IgD-negative memory B cell (primary cell): ENCODE data around the gene MT1M. TPM values are rescaled to one million over a fixed set of nuclear protein-coding genes. Genes with fewer than 3 reads are reported as not detected.
A peak's percentile ranks its signal among the peaks of the same experiment; 100 is the strongest.
"Not testable (repeated sequence)": the region's sequence is repeated elsewhere in the genome, so short reads cannot be mapped to it uniquely, and the experiment has no call there.

Source experiments
- H3K27ac Mint-ChIP-seq, 3 donors: one replicate each; pipeline ENCODE4 v1.8.0; 2020 to 2022; ENCODE audit warnings: mild to moderate bottlenecking in 3 of 3, mixed read lengths in 3 of 3, moderate library complexity in 1 of 3
- H3K27me3 Mint-ChIP-seq: one replicate; pipeline ENCODE4 v1.8.0; 2021; ENCODE audit warnings: mixed read lengths
- H3K36me3 Mint-ChIP-seq: one replicate; pipeline ENCODE4 v1.8.0; 2020; ENCODE audit warnings: mild to moderate bottlenecking, mixed read lengths
- H3K4me1 Mint-ChIP-seq, 3 donors: one replicate each; pipeline ENCODE4 v1.8.0; 2020 to 2022; ENCODE audit warnings: mixed read lengths in 3 of 3, mild to moderate bottlenecking in 1 of 3
- H3K4me3 Mint-ChIP-seq, 4 donors: one replicate each; pipeline ENCODE4 v1.8.0; 2020 to 2022; ENCODE audit warnings: mild to moderate bottlenecking in 4 of 4, mixed read lengths in 4 of 4, moderate library complexity in 3 of 4
- H3K9me3 Mint-ChIP-seq, 3 donors: one replicate each; pipeline ENCODE4 v1.8.0; 2020 to 2021; ENCODE audit warnings: mixed read lengths in 3 of 3, mild to moderate bottlenecking in 1 of 3
- polyA plus RNA-seq: library from polyadenylated mRNA; unstranded; fragments of 300-500 nt; fragmentation: Illumina TruSeq; gene quantifications from one replicate; pipeline ENCODE4 v1.2.3, GENCODE V29; 2021

MT1M gene
- polyA plus RNA-seq, 1 donor from 2014 or later, result not detected

GRCh38 chr16:56667581-56668571, 35.4 kb downstream of the MT1M start, which contains the start of gene MT1G:
Gene MT1G, minus strand, starts transcription at chr16:56668065. Its CDS starts 72 bp downstream, at chr16:56667993.
- Mint-ChIP-seq H3K27me3 (peaks cover 54% of the 10 kb centered on the region), H3K36me3 (peaks cover 2% of the 10 kb centered on the region), H3K27ac (no peak within 1 kb of the TSS), H3K4me3 (peak within 1 kb of the TSS in 1 of 4 donors; percentile 65), H3K4me1 (peaks cover 3 to 13% (median 6%) of the 10 kb centered on the region in 3 donors), H3K9me3 (no peaks in the 10 kb centered on the region)

- peaks cover 56% of the 10 kb centered on the region for H3K27me3 Mint-ChIP-seq
- no peak within 1 kb of the TSS for H3K27ac Mint-ChIP-seq
- H3K4me3 Mint-ChIP-seq, result peak within 1 kb of the TSS in 2 of 4 donors; percentile 59 to 85
- H3K36me3 Mint-ChIP-seq, result peaks cover 2% of the 10 kb centered on the region
- peaks cover 0 to 1% (median 0%) of the 10 kb centered on the region in 3 donors for H3K9me3 Mint-ChIP-seq
- peaks cover 2 to 11% (median 3%) of the 10 kb centered on the region in 3 donors for H3K4me1 Mint-ChIP-seq
Observed at GRCh38 chr16:56669005-56669839, 36.8 kb downstream of the MT1M start, which contains the start of gene MT1H. Gene MT1H, plus strand, starts transcription at chr16:56669814. Its CDS starts 71 bp downstream, at chr16:56669885.

- H3K4me3 Mint-ChIP-seq, result peak overlapping the region in 1 of 4 donors; percentile 85
- H3K27ac Mint-ChIP-seq, result no peak overlapping the region
- peaks cover 0 to 2% (median 0%) of the 10 kb centered on the region in 3 donors for H3K9me3 Mint-ChIP-seq
- peaks cover 60% of the 10 kb centered on the region for H3K27me3 Mint-ChIP-seq
- peaks cover 2% of the 10 kb centered on the region for H3K36me3 Mint-ChIP-seq
- H3K4me1 Mint-ChIP-seq, result peaks cover 2 to 11% (median 3%) of the 10 kb centered on the region in 3 donors
Observed at GRCh38 chr16:56669840-56670619, 37.6 kb downstream of the MT1M start.

- Mint-ChIP-seq H3K4me3 (no peak overlapping the region), H3K27ac (no peak overlapping the region), H3K36me3 (peaks cover 2% of the 10 kb centered on the region)
Observed at GRCh38 chr16:56670620-56670934, 38.1 kb downstream of the MT1M start.

GRCh38 chr16:56671691-56672090, 39.2 kb downstream of the MT1M start:
- Mint-ChIP-seq H3K4me1 (peaks cover 3 to 18% (median 6%) of the 10 kb centered on the region in 3 donors), H3K27me3 (peaks cover 54% of the 10 kb centered on the region)
- not testable (repeated sequence) for H3K9me3 Mint-ChIP-seq, H3K27ac Mint-ChIP-seq, H3K4me3 Mint-ChIP-seq, H3K36me3 Mint-ChIP-seq

More at GRCh38 chr16:56670620-56670934, 38.1 kb downstream of the MT1M start:
- peaks cover 63% of the 10 kb centered on the region for H3K27me3 Mint-ChIP-seq
- H3K9me3 Mint-ChIP-seq, result peaks cover 0 to 2% (median 0%) of the 10 kb centered on the region in 3 donors
- peaks cover 3 to 15% (median 4%) of the 10 kb centered on the region in 3 donors for H3K4me1 Mint-ChIP-seq

GRCh38 chr16:56672171-56672570, 39.7 kb downstream of the MT1M start:
- Mint-ChIP-seq H3K27me3 (peaks cover 51% of the 10 kb centered on the region), H3K4me1 (peaks cover 3 to 18% (median 6%) of the 10 kb centered on the region in 3 donors)
- H3K36me3 Mint-ChIP-seq, H3K27ac Mint-ChIP-seq, H3K4me3 Mint-ChIP-seq, H3K9me3 Mint-ChIP-seq: not testable (repeated sequence)

GRCh38 chr16:56672761-56673536, 40.5 kb downstream of the MT1M start:
- H3K27me3 Mint-ChIP-seq, result peaks cover 48% of the 10 kb centered on the region
- no peak overlapping the region for H3K4me3 Mint-ChIP-seq
- no peak overlapping the region for H3K27ac Mint-ChIP-seq
- peaks cover 0 to 2% (median 0%) of the 10 kb centered on the region in 3 donors for H3K9me3 Mint-ChIP-seq
- H3K36me3 Mint-ChIP-seq, result peaks cover 2% of the 10 kb centered on the region
- peaks cover 3 to 18% (median 4%) of the 10 kb centered on the region in 3 donors for H3K4me1 Mint-ChIP-seq

- Mint-ChIP-seq H3K4me3 (no peak overlapping the region), H3K9me3 (peaks cover 0 to 2% (median 0%) of the 10 kb centered on the region in 3 donors), H3K4me1 (peaks cover 3 to 10% (median 4%) of the 10 kb centered on the region in 3 donors), H3K27ac (no peak overlapping the region), H3K36me3 (no peaks in the 10 kb centered on the region), H3K27me3 (peaks cover 40% of the 10 kb centered on the region)
Observed at GRCh38 chr16:56673921-56674320, 41.5 kb downstream of the MT1M start.

GRCh38 chr16:56674570-56674969, 42.1 kb downstream of the MT1M start:
- H3K27ac Mint-ChIP-seq, H3K9me3 Mint-ChIP-seq, H3K4me1 Mint-ChIP-seq, H3K36me3 Mint-ChIP-seq, H3K4me3 Mint-ChIP-seq: not testable (repeated sequence)
- H3K27me3 Mint-ChIP-seq, result peaks cover 35% of the 10 kb centered on the region

GRCh38 chr16:56675685-56676210, 43.3 kb downstream of the MT1M start:
- H3K4me3 Mint-ChIP-seq, result peak overlapping the region in 3 of 4 donors; percentile 6 to 86 (median 70)
- H3K36me3 Mint-ChIP-seq, result no peaks in the 10 kb centered on the region
- H3K27ac Mint-ChIP-seq, result no peak overlapping the region
- peaks cover 25% of the 10 kb centered on the region for H3K27me3 Mint-ChIP-seq
- H3K4me1 Mint-ChIP-seq, result peaks cover 3 to 7% (median 4%) of the 10 kb centered on the region in 3 donors
- H3K9me3 Mint-ChIP-seq, result peaks cover 0 to 2% (median 0%) of the 10 kb centered on the region in 3 donors

GRCh38 chr16:56677474-56677873, 45.0 kb downstream of the MT1M start:
- no peak overlapping the region for H3K4me3 Mint-ChIP-seq
- H3K36me3 Mint-ChIP-seq, result no peaks in the 10 kb centered on the region
- peaks cover 3 to 13% (median 10%) of the 10 kb centered on the region in 3 donors for H3K4me1 Mint-ChIP-seq
- no peak overlapping the region for H3K27ac Mint-ChIP-seq
- peaks cover 23% of the 10 kb centered on the region for H3K27me3 Mint-ChIP-seq
- peaks cover 0 to 2% (median 0%) of the 10 kb centered on the region in 3 donors for H3K9me3 Mint-ChIP-seq

GRCh38 chr16:56679078-56679730, 46.7 kb downstream of the MT1M start:
- H3K36me3 Mint-ChIP-seq, result no peaks in the 10 kb centered on the region
- peaks cover 15% of the 10 kb centered on the region for H3K27me3 Mint-ChIP-seq
- no peak overlapping the region for H3K4me3 Mint-ChIP-seq
- H3K27ac Mint-ChIP-seq, result no peak overlapping the region
- H3K9me3 Mint-ChIP-seq, result peaks cover 0 to under 1% (median 0%) of the 10 kb centered on the region in 3 donors
- H3K4me1 Mint-ChIP-seq, result peaks cover under 1 to 13% (median 12%) of the 10 kb centered on the region in 3 donors

GRCh38 chr16:56679818-56680217, 47.4 kb downstream of the MT1M start:
- Mint-ChIP-seq H3K4me1 (peaks cover 0 to 13% (median 13%) of the 10 kb centered on the region in 3 donors), H3K36me3 (no peaks in the 10 kb centered on the region), H3K9me3 (no peaks in the 10 kb centered on the region), H3K27ac (no peak overlapping the region), H3K27me3 (peaks cover 11% of the 10 kb centered on the region), H3K4me3 (peak overlapping the region in 1 of 4 donors; percentile 83)
